Naive thymus-derived CD4-positive, alpha-beta T cell (primary cell): Measurements from ENCODE around the gene SEC24C. TPM values are rescaled to one million over a fixed set of nuclear protein-coding genes. Genes with fewer than 3 reads are reported as not detected.

Experiments
- ATAC-seq: fragments of 150-1000 bp; cut with Tn5 transposase; 2 replicates; pipeline ENCODE4 v1.10.0; 2021; ENCODE audit warnings: mild to moderate bottlenecking, moderate library complexity
- CTCF ChIA-PET: fragments of 350-600 bp; sonication (Branson Sonifier 250); formaldehyde crosslinking; loops from one replicate; lab custom pipeline; 2021; ENCODE audit warnings: antibody characterized with exemption; lab: Charles Lee
- POLR2A ChIA-PET: fragments of 350-600 bp; sonication (Branson Sonifier 250); formaldehyde crosslinking; loops from one replicate; lab custom pipeline; 2021; ENCODE audit warnings: antibody characterized with exemption, inconsistent platforms; lab: Charles Lee
- DNase-seq, 9 donors: peaks; one replicate each; pipeline versions ENCODE4 v3.0.0 to v3.0.0-alpha.2; 2020 to 2022; ENCODE audit warnings: mixed read lengths in 1 of 9
- H3K27ac ChIP-seq: one replicate; pipeline ENCODE4 v1.7.0; 2013; ENCODE audit warnings: mild to moderate bottlenecking, low read depth, low read length, moderate library complexity
- H3K27me3 ChIP-seq, 2 donors: one replicate each; pipeline ENCODE4 v1.7.0; 2013; ENCODE audit warnings: low read length in 2 of 2, mild to moderate bottlenecking in 2 of 2, moderate library complexity in 2 of 2; ENCODE audit not compliant: control insufficient read depth in 2 of 2, insufficient read depth in 2 of 2
- H3K36me3 ChIP-seq, 3 experiments: 1 replicate in 2 of 3; 2 replicates in 1 of 3; pipeline ENCODE4 v1.7.0; 2013; ENCODE audit warnings: low read length in 3 of 3, mild to moderate bottlenecking in 3 of 3, moderate library complexity in 1 of 3; ENCODE audit not compliant: insufficient read depth in 3 of 3, control insufficient read depth in 2 of 3
- H3K4me1 ChIP-seq, 2 donors: one replicate each; pipeline ENCODE4 v1.7.0; 2013; ENCODE audit warnings: low read length in 2 of 2, mild to moderate bottlenecking in 2 of 2, moderate library complexity in 1 of 2; ENCODE audit not compliant: control insufficient read depth in 2 of 2, insufficient read depth in 2 of 2
- H3K4me3 ChIP-seq: 2 replicates; pipeline ENCODE4 v1.7.0; 2013; ENCODE audit warnings: mild to moderate bottlenecking, low read length
- H3K9me3 ChIP-seq, 3 experiments: 1 replicate in 2 of 3; 2 replicates in 1 of 3; pipeline ENCODE4 v1.7.0; 2013; ENCODE audit warnings: low read length in 3 of 3; ENCODE audit not compliant: control insufficient read depth in 2 of 3
- H3K27ac Mint-ChIP-seq, 9 donors: one replicate each; pipeline ENCODE4 v1.8.0; 2020 to 2022; ENCODE audit warnings: mixed read lengths in 9 of 9, mild to moderate bottlenecking in 8 of 9, moderate library complexity in 5 of 9, inconsistent platforms in 2 of 9
- H3K27me3 Mint-ChIP-seq, 5 donors: one replicate each; pipeline ENCODE4 v1.8.0; 2021 to 2022; ENCODE audit warnings: mixed read lengths in 5 of 5, mild to moderate bottlenecking in 1 of 5
- H3K36me3 Mint-ChIP-seq, 5 donors: one replicate each; pipeline ENCODE4 v1.8.0; 2020 to 2022; ENCODE audit warnings: mixed read lengths in 5 of 5, mild to moderate bottlenecking in 3 of 5, inconsistent platforms in 1 of 5
- H3K4me1 Mint-ChIP-seq, 7 donors: one replicate each; pipeline ENCODE4 v1.8.0; 2020 to 2022; ENCODE audit warnings: mixed read lengths in 7 of 7, mild to moderate bottlenecking in 3 of 7, inconsistent platforms in 1 of 7
- H3K4me3 Mint-ChIP-seq, 10 donors: one replicate each; pipeline ENCODE4 v1.8.0; 2020 to 2022; ENCODE audit warnings: mild to moderate bottlenecking in 10 of 10, mixed read lengths in 10 of 10, moderate library complexity in 6 of 10, inconsistent platforms in 2 of 10
- H3K9me3 Mint-ChIP-seq, 11 donors: one replicate each; pipeline ENCODE4 v1.8.0; 2020 to 2022; ENCODE audit warnings: mixed read lengths in 11 of 11, mild to moderate bottlenecking in 4 of 11, inconsistent platforms in 1 of 11, moderate library complexity in 1 of 11
- intact Hi-C, 2 donors: fragments of 100-400 bp; cut with micrococcal nuclease; formaldehyde crosslinking; loops; one replicate each; pipeline ENCODE4 v1.15.1; 2023
- polyA plus RNA-seq, 2 donors: library from polyadenylated mRNA; unstranded; fragments of 300-500 nt; fragmentation: Illumina TruSeq; gene quantifications; one replicate each; pipeline ENCODE4 v1.2.3, GENCODE V29; 2021
- total RNA-seq, 6 experiments: library from RNA in 5 of 6; stranded (reverse) in 5 of 6; gene quantifications; 1 replicate in 5 of 6; 2 replicates in 1 of 6; pipeline ENCODE4 v1.2.3 and lab custom pipeline; 2021 to 2026

Gene SEC24C
- total and polyA plus RNA-seq, 7 experiments from 2014 or later: 23.3 to 122 (median 82.2) TPM

GRCh38 chr10:73730153-73730906 lies 13.8 kb upstream of the SEC24C start:
- ATAC-seq (peak; percentile 94), DNase-seq (peak; percentile 86 to 94 (median 89))
- Histone ChIP-seq H3K9me3 (no peaks in the 10 kb centered on the region), H3K4me1 (peaks cover 5 to 10% of the 10 kb centered on the region in 2 donors), H3K36me3 (peaks cover 7 to 41% (median 12%) of the 10 kb centered on the region in 3 experiments), H3K27me3 (no peaks in the 10 kb centered on the region), H3K4me3 (peak overlapping the region; percentile 99), H3K27ac (peak overlapping the region; percentile 82)
- Mint-ChIP-seq H3K36me3 (peaks cover 0 to 13% (median 3%) of the 10 kb centered on the region in 5 donors), H3K27me3 (no peaks in the 10 kb centered on the region), H3K9me3 (no peaks in the 10 kb centered on the region), H3K27ac (peak overlapping the region; percentile 91 to 98 (median 96)), H3K4me1 (peaks cover 0 to 32% (median 21%) of the 10 kb centered on the region in 7 donors), H3K4me3 (peak overlapping the region; percentile 95 to 100 (median 98))
- ChIA-PET POLR2A (interaction anchor here (1.0 to 4.0 kb wide), 10 partner anchors 13 to 483 kb away, joined by 3 to 79 read pairs (median 4); partner anchors contain the start of genes CHCHD1, DNAJC9, PPP3CB and SEC24C), CTCF (interaction anchor here (2.7 kb wide), 1 partner anchor 13 kb away, joined by 9 read pairs; no protein-coding TSS in a partner anchor)
- intact Hi-C loops: loop anchor here (1.0 kb wide), 6 partner anchors 14 to 234 kb away; partner anchors contain the start of genes PPP3CB (in 2 of the 2), SEC24C (in 2 of the 2), ZSWIM8 (in 2 of the 2) and NDST2 (in 1 of the 2)

- H3K27ac ChIP-seq: peak overlapping the region; percentile 82
- peaks cover 0 to 32% (median 21%) of the 10 kb centered on the region in 7 donors for H3K4me1 Mint-ChIP-seq
- DNase-seq (no peak), ATAC-seq (no peak)
- ChIA-PET POLR2A (interaction anchor here (1.2 to 4.0 kb wide), 6 partner anchors 12 to 236 kb away, joined by 3 to 79 read pairs (median 8); partner anchors contain the start of genes CHCHD1, PPP3CB and SEC24C), CTCF (interaction anchor here (2.7 kb wide), 1 partner anchor 11 kb away, joined by 9 read pairs; no protein-coding TSS in a partner anchor)
- peaks cover 5 to 30% (median 5%) of the 10 kb centered on the region in 3 experiments for H3K36me3 ChIP-seq
- H3K9me3 Mint-ChIP-seq: no peaks in the 10 kb centered on the region
- H3K27me3 ChIP-seq: no peaks in the 10 kb centered on the region
- H3K27me3 Mint-ChIP-seq: no peaks in the 10 kb centered on the region
- H3K4me3 Mint-ChIP-seq: peak overlapping the region in 9 of 10 donors; percentile 55 to 100 (median 70)
- no peaks in the 10 kb centered on the region for H3K9me3 ChIP-seq
- H3K4me1 ChIP-seq: peaks cover 5 to 10% of the 10 kb centered on the region in 2 donors
- H3K27ac Mint-ChIP-seq: peak overlapping the region in 4 of 9 donors; percentile 32 to 96 (median 68)
- no peak overlapping the region for H3K4me3 ChIP-seq
- intact Hi-C loops: no loop called here
- peaks cover 0 to 8% (median 3%) of the 10 kb centered on the region in 5 donors for H3K36me3 Mint-ChIP-seq
Measured at GRCh38 chr10:73731588-73732375, 12.4 kb upstream of the SEC24C start.

- H3K9me3 Mint-ChIP-seq: no peaks in the 10 kb centered on the region
- Histone ChIP-seq H3K27me3 (no peaks in the 10 kb centered on the region), H3K4me3 (no peak overlapping the region), H3K27ac (no peak overlapping the region), H3K36me3 (peaks cover 0 to 27% (median 5%) of the 10 kb centered on the region in 3 experiments), H3K4me1 (peaks cover 5 to 10% of the 10 kb centered on the region in 2 donors), H3K9me3 (no peaks in the 10 kb centered on the region)
- intact Hi-C loops: no loop called here
- peaks cover 0 to 5% (median 3%) of the 10 kb centered on the region in 5 donors for H3K36me3 Mint-ChIP-seq
- ChIA-PET CTCF (no interaction called here), POLR2A (interaction anchor here (2.5 to 4.0 kb wide), 2 partner anchors 11 to 41 kb away, joined by 11 to 79 read pairs; partner anchors contain the start of gene SEC24C)
- H3K27ac Mint-ChIP-seq: peak overlapping the region in 3 of 9 donors; percentile 32 to 81 (median 55)
- peaks cover 0 to 32% (median 21%) of the 10 kb centered on the region in 7 donors for H3K4me1 Mint-ChIP-seq
- H3K4me3 Mint-ChIP-seq: peak overlapping the region in 9 of 10 donors; percentile 48 to 74 (median 58)
- ATAC-seq (no peak), DNase-seq (no peak)
- H3K27me3 Mint-ChIP-seq: no peaks in the 10 kb centered on the region
Measured at GRCh38 chr10:73732426-73732825, 11.7 kb upstream of the SEC24C start.

GRCh38 chr10:73732931-73733623 lies 11.1 kb upstream of the SEC24C start:
- Histone ChIP-seq H3K27ac (no peak overlapping the region), H3K27me3 (no peaks in the 10 kb centered on the region), H3K4me1 (peaks cover 5 to 10% of the 10 kb centered on the region in 2 donors), H3K36me3 (peaks cover 0 to 30% (median 5%) of the 10 kb centered on the region in 3 experiments), H3K4me3 (no peak overlapping the region), H3K9me3 (no peaks in the 10 kb centered on the region)
- ChIA-PET POLR2A (interaction anchor here (0.7 to 1.5 kb wide), 2 partner anchors 9 to 11 kb away, joined by 3 to 6 read pairs; no protein-coding TSS in a partner anchor), CTCF (no interaction called here)
- Mint-ChIP-seq H3K27ac (no peak overlapping the region), H3K36me3 (peaks cover 0 to 5% (median 3%) of the 10 kb centered on the region in 5 donors), H3K4me3 (no peak overlapping the region), H3K4me1 (peaks cover 0 to 31% (median 21%) of the 10 kb centered on the region in 7 donors), H3K27me3 (no peaks in the 10 kb centered on the region), H3K9me3 (no peaks in the 10 kb centered on the region)
- intact Hi-C loops: no loop called here
- DNase-seq (no peak), ATAC-seq (no peak)

GRCh38 chr10:73734028-73734720 lies 10.0 kb upstream of the SEC24C start:
- Mint-ChIP-seq H3K4me1 (peaks cover 0 to 30% (median 21%) of the 10 kb centered on the region in 7 donors), H3K36me3 (peaks cover 0 to 5% (median 3%) of the 10 kb centered on the region in 5 donors), H3K27me3 (no peaks in the 10 kb centered on the region), H3K4me3 (no peak overlapping the region), H3K9me3 (no peaks in the 10 kb centered on the region), H3K27ac (no peak overlapping the region)
- Histone ChIP-seq H3K36me3 (peaks cover 0 to 30% (median 5%) of the 10 kb centered on the region in 3 experiments), H3K4me3 (no peak overlapping the region), H3K4me1 (peaks cover 5 to 10% of the 10 kb centered on the region in 2 donors), H3K27me3 (no peaks in the 10 kb centered on the region), H3K27ac (no peak overlapping the region), H3K9me3 (no peaks in the 10 kb centered on the region)
- CTCF ChIA-PET: no interaction called here
- POLR2A ChIA-PET: interaction anchor here (0.7 to 1.5 kb wide), 3 partner anchors 8 to 9 kb away, joined by 3 to 6 read pairs (median 4); partner anchors contain the start of gene SEC24C
- ATAC-seq (no peak), DNase-seq (no peak)
- intact Hi-C loops: no loop called here
